ENCODE measurements around the gene ONECUT3. TPM values are rescaled to one million over a fixed set of nuclear protein-coding genes. Genes with fewer than 3 reads are reported as not detected.

ONECUT3 gene
- total and polyA plus RNA-seq, 12 donors = under 0.01 TPM; not detected in 11

- TF ChIP-seq CTCF (IDR thresholded peaks at IDR 0.05) = no peak
- no peak for TF ChIP-seq POLR2A (IDR thresholded peaks at IDR 0.05)
- H3K9me3 ChIP-seq (replicated peaks in 1 of 3) = no peaks in the 10 kb centered on the region
- 4 to 9% (median 5%) methylated on average over 11 to 30 of the region's 30 CpGs for WGBS, 4 donors
- intact Hi-C loops (cut with DNase I) = no loop called here
- no peak overlapping the region for H3K4me3 ChIP-seq
- DNase-seq = no peak
- no peak overlapping the region for H3K27ac ChIP-seq
- peaks cover 92% of the 10 kb centered on the region for H3K27me3 ChIP-seq
- no peaks in the 10 kb centered on the region for H3K36me3 ChIP-seq (replicated peaks in 1 of 2)
- H3K4me1 ChIP-seq (replicated peaks in 1 of 2) = no peaks in the 10 kb centered on the region
Observed at GRCh38 chr19:1761528-1762242, 8.4 kb downstream of the ONECUT3 start.

GRCh38 chr19:1762243-1763117 is 9.2 kb downstream of the ONECUT3 start:
- H3K4me3 ChIP-seq = no peak overlapping the region
- peaks cover 92% of the 10 kb centered on the region for H3K27me3 ChIP-seq
- 0 to 4% (median 3%) methylated on average over 10 to 56 of the region's 56 CpGs for WGBS, 4 donors
- H3K27ac ChIP-seq = no peak overlapping the region
- no peaks in the 10 kb centered on the region for H3K36me3 ChIP-seq (replicated peaks in 1 of 2)
- intact Hi-C loops (cut with DNase I) = no loop called here
- H3K4me1 ChIP-seq (replicated peaks in 1 of 2) = no peaks in the 10 kb centered on the region
- no peaks in the 10 kb centered on the region for H3K9me3 ChIP-seq (replicated peaks in 1 of 3)
- no peak for DNase-seq
- TF ChIP-seq CTCF (IDR thresholded peaks at IDR 0.05) (no peak), POLR2A (IDR thresholded peaks at IDR 0.05) (no peak)

DNA sequence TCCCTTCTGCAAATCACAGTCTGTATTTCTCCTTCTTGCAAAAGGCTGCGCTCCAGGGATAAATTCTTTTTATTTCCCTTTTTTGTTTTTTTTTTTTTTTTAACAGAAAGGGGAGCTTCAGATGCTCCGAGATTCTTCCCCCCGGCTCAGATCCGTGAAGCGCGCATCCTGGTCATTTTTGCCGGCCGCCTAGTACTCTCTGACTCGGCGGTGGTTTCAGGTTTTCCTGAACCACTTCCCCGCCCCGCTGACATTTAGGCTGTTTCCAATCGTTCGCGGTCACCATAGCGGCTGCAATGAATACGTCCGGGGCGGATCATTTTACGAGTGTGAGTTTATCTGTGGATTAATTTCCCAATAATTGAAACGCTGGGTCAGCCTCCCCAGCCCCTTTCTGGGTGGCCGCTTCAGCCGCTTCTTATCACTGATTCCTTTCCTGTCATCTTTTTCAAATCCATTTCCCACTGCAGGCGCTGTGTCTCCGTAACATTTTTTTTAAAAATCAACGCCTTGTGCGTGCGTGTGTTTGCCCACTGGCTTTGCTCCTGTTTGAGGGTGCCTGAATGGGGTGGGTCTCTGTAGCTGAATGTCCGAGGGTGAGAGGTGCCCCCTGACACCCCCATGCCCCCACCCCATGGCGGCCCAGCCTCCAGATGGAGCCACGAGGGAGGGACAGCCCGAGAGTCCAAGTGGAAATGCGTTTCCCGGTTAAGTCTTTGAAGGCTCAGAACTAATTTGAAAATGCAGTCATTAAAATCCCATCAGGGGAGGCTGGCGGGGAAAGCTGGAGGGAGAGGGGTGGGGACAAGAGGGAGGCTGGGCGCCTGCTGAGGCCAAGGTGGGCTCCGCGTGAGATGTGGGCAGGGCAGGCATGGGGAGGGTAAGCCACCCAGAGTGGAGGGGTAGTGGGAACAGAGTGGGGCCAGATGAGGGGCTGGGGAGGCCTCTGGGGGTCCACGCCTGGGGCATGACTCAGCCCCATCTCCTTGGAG is 10.6 kb downstream of the ONECUT3 start:
- Histone ChIP-seq H3K27ac (no peak overlapping the region), H3K4me3 (no peak overlapping the region), H3K4me1 (replicated peaks in 1 of 2) (no peaks in the 10 kb centered on the region), H3K9me3 (replicated peaks in 1 of 3) (no peaks in the 10 kb centered on the region), H3K27me3 (peaks cover 86% of the 10 kb centered on the region), H3K36me3 (replicated peaks in 1 of 2) (no peaks in the 10 kb centered on the region)
- WGBS, 4 donors = 8 to 10% (median 9%) methylated on average over 37 to 39 of the region's 39 CpGs
- no peak for TF ChIP-seq CTCF (IDR thresholded peaks at IDR 0.05)
- no peak for TF ChIP-seq POLR2A (IDR thresholded peaks at IDR 0.05)
- no peak for DNase-seq
- intact Hi-C loops (cut with DNase I) = no loop called here

Measured in adrenal gland (tissue), 12 donors.